Measurements from ENCODE around the gene KCNJ3.

The KCNJ3 gene

GRCh38 chr2:154698296-154698720 lies at the start of gene KCNJ3:
KCNJ3 (plus strand) TSS chr2:154698695; CDS start chr2:154698776, 81 bp downstream.
- DNase-seq, result no peak

GRCh38 chr2:154655499-154655898 lies 43.0 kb upstream of the KCNJ3 start:
- DNase-seq, result no peak

- no peak for DNase-seq
These were observed 39.6 kb upstream of the KCNJ3 start for GRCh38 chr2:154658854-154659253.

- no peak for DNase-seq
These were observed 34.2 kb upstream of the KCNJ3 start for GRCh38 chr2:154664248-154664647.

- no peak for DNase-seq
These were observed 28.4 kb upstream of the KCNJ3 start for GRCh38 chr2:154670083-154670482.

GRCh38 chr2:154673694-154674093 lies 24.8 kb upstream of the KCNJ3 start:
- no peak for DNase-seq

- no peak for DNase-seq
These were observed 21.1 kb upstream of the KCNJ3 start for GRCh38 chr2:154677401-154677800.

- DNase-seq, result no peak
These were observed 16.8 kb upstream of the KCNJ3 start for GRCh38 chr2:154681741-154682140.

GRCh38 chr2:154686162-154686561 lies 12.3 kb upstream of the KCNJ3 start:
- no peak for DNase-seq

GRCh38 chr2:154688373-154688772 lies 10.1 kb upstream of the KCNJ3 start:
- DNase-seq, result no peak

GRCh38 chr2:154689158-154689557 lies 9.3 kb upstream of the KCNJ3 start:
- DNase-seq, result no peak

- no peak for DNase-seq
These were observed 5.6 kb upstream of the KCNJ3 start for GRCh38 chr2:154692927-154693326.

- DNase-seq, result no peak
These were observed 4.7 kb upstream of the KCNJ3 start for GRCh38 chr2:154693741-154694340.

- DNase-seq, result no peak
These were observed 3.6 kb upstream of the KCNJ3 start for GRCh38 chr2:154694881-154695280.

- no peak for DNase-seq
These were observed 2.1 kb upstream of the KCNJ3 start for GRCh38 chr2:154696369-154696768.

- no peak for DNase-seq
These were observed 1.6 kb upstream of the KCNJ3 start for GRCh38 chr2:154696810-154697417.

GRCh38 chr2:154697418-154698252 lies 860 bp upstream of the KCNJ3 start:
- no peak for DNase-seq

GRCh38 chr2:154698721-154699574 lies 453 bp downstream of the KCNJ3 start:
- no peak for DNase-seq

- DNase-seq, result no peak
These were observed 1.1 kb downstream of the KCNJ3 start for GRCh38 chr2:154699575-154699930.

GRCh38 chr2:154700136-154700535 lies 1.6 kb downstream of the KCNJ3 start:
- DNase-seq, result no peak

- no peak for DNase-seq
These were observed 6.5 kb downstream of the KCNJ3 start for GRCh38 chr2:154704991-154705390.

GRCh38 chr2:154706660-154707059 lies 8.2 kb downstream of the KCNJ3 start:
- DNase-seq, result no peak

GRCh38 chr2:154707994-154708575 lies 9.6 kb downstream of the KCNJ3 start:
- DNase-seq, result no peak

Data from activated T-cell treated with anti-CD3 and anti-CD28 coated beads, Interleukin-2, amount 50 U/mL, for 1 hour (primary cell).